Lower leg skin (tissue), 4 donors: Measurements from ENCODE around the gene DLG2. TPM values are rescaled to one million over a fixed set of nuclear protein-coding genes. Genes with fewer than 3 reads are reported as not detected.

Source experiments
- DNase-seq, 2 donors: peaks; one replicate each; pipeline ENCODE4 v3.0.0-alpha.2; 2019; ENCODE audit warnings: low spot score in 2 of 2
- H3K4me3 ChIP-seq: fragments of 200-600 bp; sonication (generic); 2 replicates; pipeline ENCODE4 v1.5.1; 2017; ENCODE audit warnings: mild to moderate bottlenecking, low read depth; ENCODE audit not compliant: poor library complexity, severe bottlenecking
- POLR2A ChIP-seq, 2 donors: fragments of 450-650 bp; IDR thresholded peaks; one replicate each; pipeline ENCODE4 v1.6.1; 2016 to 2017; ENCODE audit warnings: antibody characterized with exemption in 2 of 2, mild to moderate bottlenecking in 1 of 2, moderate library complexity in 1 of 2
- WGBS, 2 donors: methylation state at CpG; one replicate each; pipeline ENCODE4 v1.1.5; 2018; 5-methylcytosine and 5-hydroxymethylcytosine counted together
- intact Hi-C: fragments of 100-400 bp; cut with DNase I; formaldehyde crosslinking; loops from one replicate; pipeline ENCODE4 v1.15.0; 2023; ENCODE audit warnings: low total_unique reads
- total RNA-seq, 4 donors: library from RNA; depleted of rRNA; stranded (reverse); fragments of >200 nt; gene quantifications; one replicate each; pipeline ENCODE4 v1.1.0, GENCODE V29; 2016
- TF ChIP-seq, protein P1 (sequence below), 3 donors: fragments of 450-650 bp; IDR thresholded peaks; one replicate each; pipeline ENCODE4 v1.5.1; 2016; ENCODE audit warnings: antibody characterized with exemption in 3 of 3, mild to moderate bottlenecking in 3 of 3, moderate library complexity in 2 of 3

DLG2 gene
- total RNA-seq, 4 donors from 2014 or later, result 37.6 to 68.3 (median 46.0) TPM

DNA sequence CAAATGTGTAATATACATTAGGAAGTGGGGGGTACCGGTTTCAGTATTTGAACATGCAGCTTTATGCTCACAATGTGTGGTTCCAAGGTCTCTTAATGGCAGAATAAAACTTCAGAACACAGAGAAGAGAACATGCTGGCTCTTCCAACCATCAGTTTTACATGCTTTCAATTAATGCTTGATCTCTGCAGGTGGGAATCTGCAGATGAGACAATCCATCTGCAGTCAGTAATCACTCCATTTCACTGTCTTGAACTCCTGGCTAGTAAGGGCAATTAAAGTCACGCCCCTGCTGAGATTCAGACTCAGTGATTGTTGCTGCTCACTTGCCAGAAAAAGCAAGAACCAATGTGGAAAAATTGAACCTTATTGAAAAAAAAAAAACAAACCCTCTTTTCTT, 945.7 kb downstream of the DLG2 start:
- no peak overlapping the region for H3K4me3 ChIP-seq
- no peak for DNase-seq
- intact Hi-C loops, result no loop called here
- 71 to 81% methylated on average over 2 of the region's 2 CpGs for WGBS, 2 donors
- TF ChIP-seq POLR2A (IDR thresholded peaks at IDR 0.05), result no peak
- TF ChIP-seq, protein P1, sequence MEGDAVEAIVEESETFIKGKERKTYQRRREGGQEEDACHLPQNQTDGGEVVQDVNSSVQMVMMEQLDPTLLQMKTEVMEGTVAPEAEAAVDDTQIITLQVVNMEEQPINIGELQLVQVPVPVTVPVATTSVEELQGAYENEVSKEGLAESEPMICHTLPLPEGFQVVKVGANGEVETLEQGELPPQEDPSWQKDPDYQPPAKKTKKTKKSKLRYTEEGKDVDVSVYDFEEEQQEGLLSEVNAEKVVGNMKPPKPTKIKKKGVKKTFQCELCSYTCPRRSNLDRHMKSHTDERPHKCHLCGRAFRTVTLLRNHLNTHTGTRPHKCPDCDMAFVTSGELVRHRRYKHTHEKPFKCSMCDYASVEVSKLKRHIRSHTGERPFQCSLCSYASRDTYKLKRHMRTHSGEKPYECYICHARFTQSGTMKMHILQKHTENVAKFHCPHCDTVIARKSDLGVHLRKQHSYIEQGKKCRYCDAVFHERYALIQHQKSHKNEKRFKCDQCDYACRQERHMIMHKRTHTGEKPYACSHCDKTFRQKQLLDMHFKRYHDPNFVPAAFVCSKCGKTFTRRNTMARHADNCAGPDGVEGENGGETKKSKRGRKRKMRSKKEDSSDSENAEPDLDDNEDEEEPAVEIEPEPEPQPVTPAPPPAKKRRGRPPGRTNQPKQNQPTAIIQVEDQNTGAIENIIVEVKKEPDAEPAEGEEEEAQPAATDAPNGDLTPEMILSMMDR (IDR thresholded peaks at IDR 0.05), result no peak

DNA sequence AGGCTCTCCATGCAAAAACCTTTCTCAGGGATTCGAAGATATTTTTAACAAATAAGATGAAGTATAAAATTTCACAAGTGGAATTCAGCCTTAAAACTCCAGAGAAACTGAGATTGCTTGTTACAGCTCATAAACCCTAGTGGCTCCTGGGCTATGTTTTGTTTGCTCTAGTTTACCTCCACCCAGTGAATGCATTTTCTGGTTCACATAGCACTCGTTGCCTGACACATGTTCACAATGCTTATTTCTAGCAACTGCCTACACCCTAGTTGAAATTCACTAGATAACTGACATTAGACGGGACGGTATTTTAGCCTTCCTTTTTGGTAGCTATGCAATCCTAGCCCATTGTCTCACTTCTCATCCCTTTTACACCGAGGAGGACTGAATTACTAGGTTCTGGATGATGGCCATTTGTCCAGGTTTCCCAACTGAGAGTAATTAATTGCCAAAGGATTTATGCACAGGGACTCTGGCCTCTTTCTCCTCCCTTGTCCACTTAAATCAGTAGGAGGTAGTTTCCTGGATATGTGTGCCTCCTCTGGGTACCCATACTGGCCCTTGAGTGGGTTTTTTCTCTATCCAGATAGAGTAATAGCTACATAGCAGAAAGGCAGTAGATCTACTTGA, 951.6 kb downstream of the DLG2 start:
- DNase-seq, result no peak
- intact Hi-C loops, result no loop called here
- H3K4me3 ChIP-seq, result no peak overlapping the region
- 74 to 80% methylated on average over 5 of the region's 5 CpGs for WGBS, 2 donors
- TF ChIP-seq, protein P1 (IDR thresholded peaks at IDR 0.05), result no peak
- no peak for TF ChIP-seq POLR2A (IDR thresholded peaks at IDR 0.05)

DNA sequence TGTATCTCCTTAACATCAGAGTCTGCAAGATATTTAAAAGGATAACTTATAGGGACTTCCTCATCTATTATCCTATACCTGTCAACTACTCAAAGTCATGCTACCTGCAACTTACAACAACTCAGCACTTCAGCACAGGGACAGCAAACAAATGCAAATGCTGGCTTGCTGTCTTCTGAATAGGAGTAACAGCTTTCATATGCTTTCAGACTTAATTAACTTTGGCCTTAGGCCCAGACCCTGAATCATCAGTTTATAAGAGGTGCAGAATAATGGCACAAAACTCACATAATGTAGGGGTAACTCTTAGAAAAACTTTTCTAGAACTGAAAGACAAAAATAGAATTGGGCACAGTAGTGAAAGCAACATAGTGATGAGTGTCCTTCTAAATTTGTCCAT, 953.4 kb downstream of the DLG2 start:
- intact Hi-C loops, result no loop called here
- DNase-seq, result no peak
- TF ChIP-seq POLR2A (IDR thresholded peaks at IDR 0.05), result no peak
- TF ChIP-seq, protein P1 (IDR thresholded peaks at IDR 0.05), result no peak
- H3K4me3 ChIP-seq, result no peak overlapping the region

DNA sequence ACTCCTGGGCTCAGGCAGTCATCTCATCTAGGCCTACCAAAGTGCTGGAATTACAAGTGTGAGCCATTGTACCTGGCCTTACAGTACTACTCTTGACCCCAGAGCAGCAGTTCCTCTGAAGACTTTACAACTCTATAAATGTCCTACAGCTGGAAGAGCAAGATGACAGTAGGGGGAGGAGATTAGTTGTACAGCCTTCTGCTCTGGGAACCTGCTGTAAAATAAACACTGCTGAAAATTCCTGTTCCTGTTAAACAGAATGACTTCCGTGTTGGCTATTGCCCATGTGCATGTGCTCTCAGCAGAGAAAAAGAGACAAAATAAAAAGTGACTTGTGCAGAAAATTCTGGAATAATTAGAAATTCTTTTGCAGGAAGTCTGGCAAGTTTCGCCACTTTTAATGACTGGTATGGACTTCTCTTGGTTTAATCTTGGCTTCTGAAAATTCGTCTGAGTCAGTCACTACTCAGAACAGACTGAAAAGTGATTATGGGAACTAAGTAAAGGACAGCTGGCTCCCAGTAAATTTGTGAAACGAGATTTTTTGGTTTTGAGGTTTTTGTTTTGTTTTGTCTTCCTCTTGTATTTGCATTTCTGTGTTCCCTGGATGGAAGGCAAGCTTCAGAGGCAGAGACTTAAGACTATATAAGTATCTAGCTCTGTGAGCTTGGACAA, 955.7 kb downstream of the DLG2 start:
- TF ChIP-seq, protein P1 (IDR thresholded peaks at IDR 0.05), result no peak
- TF ChIP-seq POLR2A (IDR thresholded peaks at IDR 0.05), result no peak
- no peak for DNase-seq
- H3K4me3 ChIP-seq, result no peak overlapping the region
- 43 to 46% methylated on average over 4 of the region's 4 CpGs for WGBS, 2 donors
- intact Hi-C loops, result no loop called here

DNA sequence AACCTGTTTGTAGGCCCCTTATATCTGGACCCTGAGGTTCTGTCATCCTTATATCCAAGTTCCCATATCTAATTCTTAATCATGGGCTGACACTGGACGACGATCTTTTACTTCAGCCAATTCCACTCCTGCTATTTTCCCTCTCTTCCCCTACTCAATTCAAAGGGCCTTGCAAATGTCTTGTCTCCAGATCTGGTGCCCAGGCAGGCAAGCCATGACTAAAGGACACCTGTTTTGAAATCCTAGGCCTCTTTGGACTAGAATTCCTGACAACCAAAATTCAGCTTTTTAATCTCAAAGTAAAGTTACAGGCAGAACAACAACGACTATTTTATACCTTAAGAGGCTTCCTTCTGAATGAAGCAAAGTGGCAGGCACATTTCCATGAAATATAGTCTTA, 963.4 kb downstream of the DLG2 start:
- intact Hi-C loops, result no loop called here

More for the DNA sequence above, 963.4 kb downstream of the DLG2 start:
- H3K4me3 ChIP-seq, result no peak overlapping the region
- no peak for DNase-seq
- no peak for TF ChIP-seq POLR2A (IDR thresholded peaks at IDR 0.05)
- TF ChIP-seq, protein P1 (IDR thresholded peaks at IDR 0.05), result no peak
- 69 to 79% methylated on average over 3 of the region's 3 CpGs for WGBS, 2 donors
